Panc1 (cell line): ENCODE data around the gene ABO. TPM values are rescaled to one million over a fixed set of nuclear protein-coding genes. Genes with fewer than 3 reads are reported as not detected.

Source experiments
- ATAC-seq: fragments of 200-7000 bp; cut with Tn5 transposase; 2 replicates; pipeline ENCODE4 v1.9.1; 2020; ENCODE audit warnings: mild to moderate bottlenecking, moderate library complexity
- BruUV-seq: library from RNA; stranded (reverse); fragments of 400-500 nt; replicated peaks from 2 replicates; lab custom pipeline; 2021; lab: Mats Ljungman, UMichigan
- CTCF ChIA-PET: fragments of 300-600 bp; sonication (Branson Sonifier 250); formaldehyde crosslinking; loops from one replicate; lab custom pipeline; 2022; ENCODE audit warnings: antibody characterized with exemption; lab: Charles Lee
- POLR2A ChIA-PET: fragments of 300-600 bp; sonication (Branson Sonifier 250); formaldehyde crosslinking; loops from one replicate; lab custom pipeline; 2022; ENCODE audit warnings: antibody characterized with exemption; lab: Charles Lee
- DNase-seq: peaks from one replicate; pipeline ENCODE4 v3.0.0-alpha.2; 2010; ENCODE audit warnings: low read depth, low spot score
- H3K27ac ChIP-seq: 2 replicates; pipeline ENCODE4 v1.5.1; 2011; ENCODE audit warnings: mild to moderate bottlenecking, low read length, inconsistent platforms
- H3K27me3 ChIP-seq: fragments of 200-500 bp; sonication (Bioruptor generic); 2 replicates; pipeline ENCODE4 v1.6.0; 2014; ENCODE audit warnings: low read length, inconsistent platforms; ENCODE audit not compliant: control insufficient read depth, insufficient read depth
- H3K36me3 ChIP-seq: fragments of 200-500 bp; sonication (Bioruptor generic); 2 replicates; pipeline ENCODE4 v1.5.1; 2014; ENCODE audit warnings: inconsistent platforms, mild to moderate bottlenecking, low read length, moderate library complexity; ENCODE audit not compliant: control insufficient read depth, insufficient read depth
- H3K4me1 ChIP-seq: 2 replicates; pipeline ENCODE4 v1.5.1; 2011; ENCODE audit warnings: inconsistent platforms, mild to moderate bottlenecking, low read length, moderate library complexity; ENCODE audit not compliant: control insufficient read depth, insufficient read depth
- H3K4me3 ChIP-seq, 2 experiments: 2 replicates each; pipeline ENCODE4 v1.5.1; 2011 to 2012; ENCODE audit warnings: low read depth in 2 of 2, low read length in 2 of 2, mild to moderate bottlenecking in 2 of 2, inconsistent platforms in 1 of 2, moderate library complexity in 1 of 2
- H3K9me3 ChIP-seq: fragments of 200-500 bp; sonication (Bioruptor generic); 2 replicates; pipeline ENCODE4 v1.5.1; 2014; ENCODE audit warnings: low read depth, mild to moderate bottlenecking, inconsistent platforms, low read length, moderate library complexity; ENCODE audit not compliant: control insufficient read depth, insufficient read depth
- POLR2AphosphoS5 ChIP-seq: IDR thresholded peaks from 2 replicates; pipeline ENCODE4 v1.6.1; 2012; ENCODE audit warnings: mild to moderate bottlenecking, low read depth, low read length, moderate library complexity
- SIN3A ChIP-seq: IDR thresholded peaks from 2 replicates; pipeline ENCODE4 v1.6.1; 2012; ENCODE audit warnings: low read depth, mild to moderate bottlenecking, low read length, moderate library complexity, borderline replicate concordance; ENCODE audit not compliant: insufficient read depth
- TCF7L2 ChIP-seq: IDR thresholded peaks from 2 replicates; pipeline ENCODE4 v1.6.1; 2011; ENCODE audit warnings: mild to moderate bottlenecking, low read depth, low read length, inconsistent platforms
- in situ Hi-C: cut with HindIII; loops from 2 replicates; pipeline ENCODE4 v1.10.0; 2016; ENCODE audit warnings: low sequenced_read_pairs, low pct_unique_long_range_greater_than_20kb
- intact Hi-C: fragments of 100-400 bp; cut with micrococcal nuclease; formaldehyde crosslinking; loops from one replicate; pipeline ENCODE4 v1.10.0; 2022; ENCODE audit not compliant: unreplicated experiment
- total RNA-seq: library from RNA; stranded (reverse); gene quantifications from one replicate; pipeline ENCODE4 v1.2.1, GENCODE V29; 2021; ENCODE audit not compliant: unreplicated experiment
- TF ChIP-seq, protein P1 (sequence below): fragments of 450-650 bp; IDR thresholded peaks from 2 replicates; pipeline ENCODE4 v1.5.1; 2017; ENCODE audit warnings: mild to moderate bottlenecking
- TF ChIP-seq, protein P2 (sequence below), 2 experiments: IDR thresholded peaks; 2 replicates each; pipeline ENCODE4 v1.6.1; 2011 to 2012; ENCODE audit warnings: low read depth in 2 of 2, control low read depth in 1 of 2, low read length in 1 of 2, mild to moderate bottlenecking in 1 of 2, moderate library complexity in 1 of 2; ENCODE audit not compliant: insufficient read depth in 1 of 2

Gene ABO
- total RNA-seq, 1 experiment from 2014 or later = 0.10 TPM

DNA sequence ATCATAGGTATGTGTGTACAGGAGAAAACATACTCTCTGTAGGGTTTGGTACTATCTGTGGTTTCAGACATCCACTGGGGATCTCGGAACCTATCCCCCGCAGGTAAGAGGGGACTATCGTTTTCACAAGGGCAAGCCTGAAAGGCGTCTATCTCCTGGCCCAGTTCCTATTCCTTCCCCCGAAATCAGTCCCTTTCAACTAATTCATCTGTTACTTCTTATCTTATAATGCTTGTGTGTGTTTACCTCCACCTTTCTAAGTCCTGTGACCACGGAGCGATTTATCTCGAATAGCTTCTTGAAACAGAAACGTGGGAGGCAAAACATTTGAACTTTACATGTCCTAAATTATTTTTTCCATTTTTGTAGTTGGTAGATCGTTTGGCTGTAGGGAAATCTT, 11.4 kb downstream of the ABO start:
- ATAC-seq (no peak), DNase-seq (no peak)
- no TSS peak for BruUV-seq
- Histone ChIP-seq H3K36me3 (no peaks in the 10 kb centered on the region), H3K27me3 (no peaks in the 10 kb centered on the region), H3K4me3 (no peak overlapping the region), H3K9me3 (no peaks in the 10 kb centered on the region), H3K27ac (no peak overlapping the region), H3K4me1 (no peaks in the 10 kb centered on the region)
- ChIA-PET CTCF (no interaction called here), POLR2A (no interaction called here)
- TF ChIP-seq TCF7L2 (no peak), SIN3A (no peak), POLR2AphosphoS5 (no peak)
- TF ChIP-seq, protein P1, sequence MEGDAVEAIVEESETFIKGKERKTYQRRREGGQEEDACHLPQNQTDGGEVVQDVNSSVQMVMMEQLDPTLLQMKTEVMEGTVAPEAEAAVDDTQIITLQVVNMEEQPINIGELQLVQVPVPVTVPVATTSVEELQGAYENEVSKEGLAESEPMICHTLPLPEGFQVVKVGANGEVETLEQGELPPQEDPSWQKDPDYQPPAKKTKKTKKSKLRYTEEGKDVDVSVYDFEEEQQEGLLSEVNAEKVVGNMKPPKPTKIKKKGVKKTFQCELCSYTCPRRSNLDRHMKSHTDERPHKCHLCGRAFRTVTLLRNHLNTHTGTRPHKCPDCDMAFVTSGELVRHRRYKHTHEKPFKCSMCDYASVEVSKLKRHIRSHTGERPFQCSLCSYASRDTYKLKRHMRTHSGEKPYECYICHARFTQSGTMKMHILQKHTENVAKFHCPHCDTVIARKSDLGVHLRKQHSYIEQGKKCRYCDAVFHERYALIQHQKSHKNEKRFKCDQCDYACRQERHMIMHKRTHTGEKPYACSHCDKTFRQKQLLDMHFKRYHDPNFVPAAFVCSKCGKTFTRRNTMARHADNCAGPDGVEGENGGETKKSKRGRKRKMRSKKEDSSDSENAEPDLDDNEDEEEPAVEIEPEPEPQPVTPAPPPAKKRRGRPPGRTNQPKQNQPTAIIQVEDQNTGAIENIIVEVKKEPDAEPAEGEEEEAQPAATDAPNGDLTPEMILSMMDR = no peak
- TF ChIP-seq, protein P2, sequence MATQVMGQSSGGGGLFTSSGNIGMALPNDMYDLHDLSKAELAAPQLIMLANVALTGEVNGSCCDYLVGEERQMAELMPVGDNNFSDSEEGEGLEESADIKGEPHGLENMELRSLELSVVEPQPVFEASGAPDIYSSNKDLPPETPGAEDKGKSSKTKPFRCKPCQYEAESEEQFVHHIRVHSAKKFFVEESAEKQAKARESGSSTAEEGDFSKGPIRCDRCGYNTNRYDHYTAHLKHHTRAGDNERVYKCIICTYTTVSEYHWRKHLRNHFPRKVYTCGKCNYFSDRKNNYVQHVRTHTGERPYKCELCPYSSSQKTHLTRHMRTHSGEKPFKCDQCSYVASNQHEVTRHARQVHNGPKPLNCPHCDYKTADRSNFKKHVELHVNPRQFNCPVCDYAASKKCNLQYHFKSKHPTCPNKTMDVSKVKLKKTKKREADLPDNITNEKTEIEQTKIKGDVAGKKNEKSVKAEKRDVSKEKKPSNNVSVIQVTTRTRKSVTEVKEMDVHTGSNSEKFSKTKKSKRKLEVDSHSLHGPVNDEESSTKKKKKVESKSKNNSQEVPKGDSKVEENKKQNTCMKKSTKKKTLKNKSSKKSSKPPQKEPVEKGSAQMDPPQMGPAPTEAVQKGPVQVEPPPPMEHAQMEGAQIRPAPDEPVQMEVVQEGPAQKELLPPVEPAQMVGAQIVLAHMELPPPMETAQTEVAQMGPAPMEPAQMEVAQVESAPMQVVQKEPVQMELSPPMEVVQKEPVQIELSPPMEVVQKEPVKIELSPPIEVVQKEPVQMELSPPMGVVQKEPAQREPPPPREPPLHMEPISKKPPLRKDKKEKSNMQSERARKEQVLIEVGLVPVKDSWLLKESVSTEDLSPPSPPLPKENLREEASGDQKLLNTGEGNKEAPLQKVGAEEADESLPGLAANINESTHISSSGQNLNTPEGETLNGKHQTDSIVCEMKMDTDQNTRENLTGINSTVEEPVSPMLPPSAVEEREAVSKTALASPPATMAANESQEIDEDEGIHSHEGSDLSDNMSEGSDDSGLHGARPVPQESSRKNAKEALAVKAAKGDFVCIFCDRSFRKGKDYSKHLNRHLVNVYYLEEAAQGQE (IDR thresholded peaks at IDR 0.05; ENCODE audit: insufficient read depth in 1 of 2, low read depth in 2 of 2, low read length in 1 of 2) = no peak
- intact Hi-C loops (no loop called here), in situ Hi-C loops (no loop called here)

DNA sequence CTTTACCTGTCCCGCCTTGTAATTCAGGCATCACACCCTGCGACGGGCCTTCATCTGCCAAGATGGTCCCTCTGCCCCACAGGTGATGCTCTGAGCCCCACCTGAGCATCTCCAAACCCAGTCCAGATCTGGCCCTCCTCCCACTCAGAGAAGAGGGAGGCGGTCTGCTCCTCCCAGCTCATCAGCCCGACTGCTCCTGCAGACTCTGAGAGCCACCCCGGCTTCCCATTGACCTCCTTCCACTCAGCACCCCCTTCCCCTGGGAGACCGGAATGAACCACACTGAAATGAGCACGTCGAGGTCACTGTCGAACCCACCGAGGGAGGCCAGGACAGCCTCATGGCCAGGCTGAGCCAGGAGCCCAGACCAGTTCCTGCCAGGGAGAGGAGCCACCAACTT, 12.8 kb downstream of the ABO start:
- ChIA-PET POLR2A (no interaction called here), CTCF (no interaction called here)
- Histone ChIP-seq H3K9me3 (no peaks in the 10 kb centered on the region), H3K27me3 (no peaks in the 10 kb centered on the region), H3K4me3 (no peak overlapping the region), H3K27ac (no peak overlapping the region), H3K36me3 (no peaks in the 10 kb centered on the region), H3K4me1 (no peaks in the 10 kb centered on the region)
- DNase-seq = no peak
- in situ Hi-C loops = no loop called here
- intact Hi-C loops = no loop called here
- TF ChIP-seq SIN3A = no peak
- TF ChIP-seq, protein P1 = no peak
- TF ChIP-seq TCF7L2 = no peak
- TF ChIP-seq, protein P2 (IDR thresholded peaks at IDR 0.05; ENCODE audit: insufficient read depth in 1 of 2, low read depth in 2 of 2, low read length in 1 of 2) = no peak
- no peak for TF ChIP-seq POLR2AphosphoS5
- BruUV-seq = no TSS peak
- ATAC-seq = no peak
